GM18507 (cell line): ENCODE results near the gene CERT1.
"Not testable (repeated sequence)": the region's sequence is repeated elsewhere in the genome, so short reads cannot be mapped to it uniquely, and the experiment has no call there.

Experiments
- DNase-seq: peaks from one replicate; pipeline ENCODE4 v3.0.0; 2011; ENCODE audit warnings: low read depth; ENCODE audit not compliant: insufficient read length; ENCODE audit errors: extremely low spot score
- FAIRE-seq: peaks from 2 replicates; lab custom pipeline; 2011; peaks lifted over from hg19 to GRCh38; lab: Jason Lieb, UNC

Gene CERT1

GRCh38 chr5:75334413-75334812 lies 177.0 kb downstream of the CERT1 start:
- not testable (repeated sequence) for DNase-seq, FAIRE-seq

- FAIRE-seq: not testable (repeated sequence)
These were observed 177.7 kb downstream of the CERT1 start for GRCh38 chr5:75333759-75334158.

GRCh38 chr5:75331095-75332090 lies 180.0 kb downstream of the CERT1 start:
- DNase-seq (no peak), FAIRE-seq (no peak)

More at GRCh38 chr5:75333759-75334158, 177.7 kb downstream of the CERT1 start:
- DNase-seq: not testable (repeated sequence)

- FAIRE-seq (no peak), DNase-seq (no peak)
These were observed 181.0 kb downstream of the CERT1 start for GRCh38 chr5:75330404-75330803.
